Activated CD8-positive, alpha-beta memory T cell treated with anti-CD3 and anti-CD28 coated beads, Interleukin-2, amount 50 U/mL, for 1 hour (primary cell): ENCODE results near the gene RHBDD2.
"Not testable (repeated sequence)": the region's sequence is repeated elsewhere in the genome, so short reads cannot be mapped to it uniquely, and the experiment has no call there.

Source experiments
- DNase-seq: peaks from one replicate; pipeline ENCODE4 v3.0.0-alpha.2; 2020; ENCODE audit errors: extremely low read depth

RHBDD2 gene

GRCh38 chr7:75878769-75879611 is at the start of gene RHBDD2:
RHBDD2 (plus strand) TSS chr7:75879034; CDS start chr7:75879083, 49 bp downstream.
- DNase-seq: peak; percentile 86

- DNase-seq: not testable (repeated sequence)
Observed at GRCh38 chr7:75829656-75830055, 49.2 kb upstream of the RHBDD2 start.

- DNase-seq: no peak
Observed at GRCh38 chr7:75830978-75831377, 47.9 kb upstream of the RHBDD2 start.

- DNase-seq: not testable (repeated sequence)
Observed at GRCh38 chr7:75833662-75834061, 45.2 kb upstream of the RHBDD2 start.

- no peak for DNase-seq
Observed at GRCh38 chr7:75835688-75836285, 43.0 kb upstream of the RHBDD2 start.

GRCh38 chr7:75836798-75837197 is 42.0 kb upstream of the RHBDD2 start:
- no peak for DNase-seq

GRCh38 chr7:75838281-75838930 is 40.4 kb upstream of the RHBDD2 start:
- DNase-seq: not testable (repeated sequence)

GRCh38 chr7:75840029-75840428 is 38.8 kb upstream of the RHBDD2 start:
- no peak for DNase-seq

GRCh38 chr7:75842836-75843446 is 35.9 kb upstream of the RHBDD2 start:
- no peak for DNase-seq

GRCh38 chr7:75843613-75844116 is 35.2 kb upstream of the RHBDD2 start:
- DNase-seq: no peak

- no peak for DNase-seq
Observed at GRCh38 chr7:75844158-75844557, 34.7 kb upstream of the RHBDD2 start.

GRCh38 chr7:75845132-75845531 is 33.7 kb upstream of the RHBDD2 start:
- not testable (repeated sequence) for DNase-seq

GRCh38 chr7:75847707-75848106 is 31.1 kb upstream of the RHBDD2 start:
- DNase-seq: no peak

GRCh38 chr7:75849573-75849972 is 29.3 kb upstream of the RHBDD2 start:
- no peak for DNase-seq

GRCh38 chr7:75850235-75850634 is 28.6 kb upstream of the RHBDD2 start:
- no peak for DNase-seq

GRCh38 chr7:75854233-75854632 is 24.6 kb upstream of the RHBDD2 start:
- DNase-seq: no peak

- DNase-seq: not testable (repeated sequence)
Observed at GRCh38 chr7:75854813-75855345, 24.0 kb upstream of the RHBDD2 start.

- no peak for DNase-seq
Observed at GRCh38 chr7:75856536-75856935, 22.3 kb upstream of the RHBDD2 start.

GRCh38 chr7:75858410-75858809 is 20.4 kb upstream of the RHBDD2 start:
- DNase-seq: no peak

- DNase-seq: no peak
Observed at GRCh38 chr7:75861636-75862035, 17.2 kb upstream of the RHBDD2 start.

- not testable (repeated sequence) for DNase-seq
Observed at GRCh38 chr7:75864251-75864650, 14.6 kb upstream of the RHBDD2 start.

GRCh38 chr7:75866114-75866488 is 12.7 kb upstream of the RHBDD2 start:
- DNase-seq: no peak
